HG03280 (cell line): Measurements from ENCODE around the gene C2CD4C.
"Not testable (repeated sequence)": the region's sequence is repeated elsewhere in the genome, so short reads cannot be mapped to it uniquely, and the experiment has no call there.

Experiments
- ATAC-seq: cut with Tn5 transposase; IDR thresholded peaks from one replicate; pipeline ENCODE4 v1.9.1; 2021; ENCODE audit warnings: mild to moderate bottlenecking, moderate library complexity; ENCODE audit not compliant: unreplicated experiment

The C2CD4C gene

GRCh38 chr19:369256-369655 lies 39.7 kb downstream of the C2CD4C start:
- ATAC-seq = no peak

DNA sequence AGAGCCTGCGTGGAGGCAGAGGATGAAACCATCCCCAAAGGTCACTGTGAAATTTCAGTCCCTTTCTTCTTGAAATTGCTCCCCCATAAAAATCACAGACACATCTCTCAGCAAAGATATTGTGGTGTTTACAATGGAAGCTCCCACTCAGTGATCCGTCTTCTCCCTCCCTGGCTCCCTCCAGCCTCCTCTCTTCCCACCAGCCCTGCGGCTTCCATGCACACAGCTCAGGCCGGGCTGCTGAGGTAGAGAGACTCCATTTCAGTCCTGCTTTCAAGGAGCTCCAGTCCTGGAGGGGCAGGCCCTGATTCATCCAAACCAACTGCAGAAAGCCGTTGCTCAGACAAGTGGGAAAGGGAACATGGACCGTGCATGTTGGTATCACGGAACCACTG lies 40.3 kb downstream of the C2CD4C start:
- no peak for ATAC-seq

DNA sequence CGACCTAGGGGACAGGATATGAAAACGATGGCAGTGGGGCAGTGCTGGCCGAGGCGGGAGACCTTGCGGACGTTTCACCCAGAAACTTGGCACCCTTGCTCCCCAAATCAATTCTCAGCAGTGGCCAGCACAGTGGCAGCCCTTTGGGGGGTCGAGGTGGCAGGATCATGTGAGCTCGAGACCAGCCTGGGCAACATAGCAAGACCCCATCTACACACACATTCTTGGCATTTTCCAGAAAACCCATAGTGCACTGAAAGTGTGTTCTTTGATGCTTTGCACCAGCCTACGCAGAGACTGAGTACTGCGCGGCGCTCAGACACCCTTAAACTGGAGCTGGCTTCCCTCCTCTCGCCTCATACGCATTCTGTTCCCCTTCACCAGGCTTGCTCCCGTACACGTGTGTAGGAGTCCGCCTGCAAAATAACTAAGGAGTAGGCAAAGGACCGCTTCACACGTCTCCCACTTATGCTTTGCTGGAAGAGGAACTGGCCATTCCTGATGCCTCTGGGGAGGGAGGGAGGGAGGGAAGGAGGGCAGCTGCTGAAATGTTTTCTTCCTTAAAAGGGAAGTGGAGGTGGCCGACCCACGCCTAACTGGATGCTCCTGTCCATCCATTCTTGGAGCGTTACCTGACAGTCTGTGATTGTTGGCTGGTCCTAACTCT lies 40.9 kb downstream of the C2CD4C start:
- no peak for ATAC-seq

- ATAC-seq = no peak
Measured at GRCh38 chr19:367561-367960, 41.4 kb downstream of the C2CD4C start.

GRCh38 chr19:366951-367350 lies 42.0 kb downstream of the C2CD4C start:
- ATAC-seq = no peak

DNA sequence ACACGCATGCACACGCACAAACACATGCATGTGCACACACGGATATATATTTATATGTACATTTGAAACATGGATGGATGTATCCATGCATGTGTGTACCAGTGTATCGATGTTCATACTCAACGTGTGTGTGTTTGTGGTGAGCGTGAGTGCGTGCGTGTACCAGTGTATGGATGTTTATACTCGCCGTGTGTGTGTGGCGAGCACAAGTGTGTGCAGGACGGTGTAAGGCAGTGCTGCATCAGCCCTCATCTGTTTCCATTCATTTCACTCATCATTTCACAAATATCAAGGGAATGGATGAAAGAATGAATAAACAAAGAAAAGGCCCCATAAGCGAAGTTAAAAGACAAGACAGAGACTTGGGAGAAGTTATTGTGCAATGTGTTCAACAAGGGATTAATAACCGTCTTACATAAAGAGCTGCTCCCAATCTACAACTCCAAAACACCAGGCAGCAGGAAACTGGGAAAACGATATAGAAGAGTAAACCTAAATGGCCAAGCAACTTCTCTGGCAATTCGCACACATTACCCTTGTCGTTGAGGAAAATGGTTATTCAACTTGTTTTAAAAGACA lies 42.7 kb downstream of the C2CD4C start:
- ATAC-seq = no peak

GRCh38 chr19:364496-365287 lies 44.3 kb downstream of the C2CD4C start:
- ATAC-seq = no peak

- ATAC-seq = no peak
Measured at GRCh38 chr19:362683-363082, 46.3 kb downstream of the C2CD4C start.

GRCh38 chr19:362154-362553 lies 46.8 kb downstream of the C2CD4C start:
- no peak for ATAC-seq

DNA sequence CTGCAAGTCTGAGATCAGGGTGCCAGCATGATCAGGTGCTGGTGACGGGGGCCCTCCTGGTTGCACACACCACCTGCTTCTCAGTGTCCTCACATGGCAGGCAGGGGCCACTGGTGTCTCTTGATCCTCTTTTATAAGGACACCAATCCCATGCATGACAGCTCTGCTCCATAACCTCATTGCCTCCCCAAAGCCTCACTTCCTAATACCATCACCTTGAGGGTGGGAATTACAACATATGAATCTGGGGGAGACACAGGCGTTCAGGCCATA lies 49.4 kb downstream of the C2CD4C start:
- no peak for ATAC-seq

- ATAC-seq = not testable (repeated sequence)
Measured at GRCh38 chr19:355536-355935, 53.4 kb downstream of the C2CD4C start.
